ENCODE measurements around the gene COL13A1. TPM values are rescaled to one million over a fixed set of nuclear protein-coding genes. Genes with fewer than 3 reads are reported as not detected.

Gene COL13A1
- total RNA-seq, 1 experiment from 2014 or later, result 5.9 TPM

- no peaks in the 10 kb centered on the region for H3K9me3 ChIP-seq (ENCODE audit: control insufficient read depth in 1 of 2, insufficient read depth in 1 of 2, low read depth in 1 of 2, low read length in 2 of 2)
- no peaks in the 10 kb centered on the region for H3K79me2 ChIP-seq (ENCODE audit: insufficient read depth, low read length)
- peak overlapping the region; percentile 21; the same call in 1 of the 2 replicates for H3K27ac ChIP-seq (ENCODE audit: low read depth, low read length)
- ATAC-seq, result peak; percentile 8; the same call in 1 of the 2 replicates
- POLR2A ChIA-PET, result no interaction called here
- RAD21 ChIA-PET (ENCODE audit: low non-redundant PET in 1 of 2, low total read pairs in 2 of 2, uncharacterized antibody in 2 of 2, unreplicated experiment in 2 of 2), result no interaction called here
- no peaks in the 10 kb centered on the region for H3K36me3 ChIP-seq (ENCODE audit: control insufficient read depth in 1 of 2, insufficient read depth in 2 of 2, low read length in 2 of 2)
- no peaks in the 10 kb centered on the region for H3K9me2 ChIP-seq (ENCODE audit: insufficient read depth)
- peak overlapping the region; percentile 74 for H3K4me2 ChIP-seq (ENCODE audit: low read length)
- H3K9ac ChIP-seq (ENCODE audit: low read length), result peak overlapping the region; percentile 39
- H4K20me1 ChIP-seq (ENCODE audit: insufficient read depth), result no peaks in the 10 kb centered on the region
- peaks cover 11 to 57% of the 10 kb centered on the region in 2 experiments; a peak in 3 of 4 replicates for H3K4me1 ChIP-seq (ENCODE audit: control insufficient read depth in 1 of 2, insufficient read depth in 2 of 2, low read length in 2 of 2)
- no peak overlapping the region for H2AFZ ChIP-seq (ENCODE audit: low read depth, low read length, poor library complexity, severe bottlenecking)
- no peak for DNase-seq (ENCODE audit: low read depth, low spot score)
- intact Hi-C loops (cut with micrococcal nuclease), result no loop called here
- CTCF ChIA-PET, result interaction anchor here (1.9 to 2.8 kb wide), 2 partner anchors 14 to 68 kb away, joined by 10 to 11 read pairs; no protein-coding TSS in a partner anchor
- no TSS peak for BruUV-seq (replicated peaks)
- peak overlapping the region; percentile 34 to 46 for H3K4me3 ChIP-seq (replicated peaks in 1 of 2; ENCODE audit: low read depth in 1 of 2, low read length in 2 of 2)
- TF ChIP-seq JUND (IDR thresholded peaks at IDR 0.05) (no peak), RAD21 (IDR thresholded peaks at IDR 0.05; ENCODE audit: low read depth) (no peak), CBX3 (IDR thresholded peaks at IDR 0.05; ENCODE audit: low read depth) (no peak), FOSL1 (IDR thresholded peaks at IDR 0.05; ENCODE audit: low read depth) (no peak)
- H3K27me3 ChIP-seq (ENCODE audit: insufficient read depth, low read length), result no peaks in the 10 kb centered on the region
Observed at GRCh38 chr10:69868821-69869220, 67.1 kb downstream of the COL13A1 start.

GRCh38 chr10:69869291-69869961 is 67.7 kb downstream of the COL13A1 start:
- H3K9ac ChIP-seq (ENCODE audit: low read length), result peak overlapping the region; percentile 39
- no peaks in the 10 kb centered on the region for H3K9me3 ChIP-seq (ENCODE audit: control insufficient read depth in 1 of 2, insufficient read depth in 1 of 2, low read depth in 1 of 2, low read length in 2 of 2)
- H3K4me3 ChIP-seq (replicated peaks in 1 of 2; ENCODE audit: low read depth in 1 of 2, low read length in 2 of 2), result peak overlapping the region; percentile 34 to 46
- intact Hi-C loops (cut with micrococcal nuclease), result no loop called here
- no TSS peak for BruUV-seq (replicated peaks)
- peak overlapping the region; percentile 21 for H3K27ac ChIP-seq (ENCODE audit: low read depth, low read length)
- ChIA-PET RAD21 (ENCODE audit: low non-redundant PET in 1 of 2, low total read pairs in 2 of 2, uncharacterized antibody in 2 of 2, unreplicated experiment in 2 of 2) (no interaction called here), POLR2A (interaction anchor here (0.9 kb wide), 1 partner anchor 81 kb away, joined by 3 read pairs; no protein-coding TSS in a partner anchor), CTCF (interaction anchor here (1.0 to 2.8 kb wide), 3 partner anchors 14 to 80 kb away, joined by 3 to 11 read pairs (median 10); no protein-coding TSS in a partner anchor)
- ATAC-seq (peak; percentile 65), DNase-seq (ENCODE audit: low read depth, low spot score) (peak; percentile 56)
- peak overlapping the region; percentile 74 for H3K4me2 ChIP-seq (ENCODE audit: low read length)
- no peaks in the 10 kb centered on the region for H4K20me1 ChIP-seq (ENCODE audit: insufficient read depth)
- H3K9me2 ChIP-seq (ENCODE audit: insufficient read depth), result no peaks in the 10 kb centered on the region
- no peaks in the 10 kb centered on the region for H3K79me2 ChIP-seq (ENCODE audit: insufficient read depth, low read length)
- H3K36me3 ChIP-seq (ENCODE audit: control insufficient read depth in 1 of 2, insufficient read depth in 2 of 2, low read length in 2 of 2), result no peaks in the 10 kb centered on the region
- H3K4me1 ChIP-seq (ENCODE audit: control insufficient read depth in 1 of 2, insufficient read depth in 2 of 2, low read length in 2 of 2), result peaks cover 6 to 55% of the 10 kb centered on the region in 2 experiments; a peak in 2 of 4 replicates
- H2AFZ ChIP-seq (ENCODE audit: low read depth, low read length, poor library complexity, severe bottlenecking), result no peak overlapping the region
- TF ChIP-seq EZH2 (IDR thresholded peaks at IDR 0.05), result no peak
- no peak for TF ChIP-seq MAX (IDR thresholded peaks at IDR 0.05)
- no peak for TF ChIP-seq ZNF274 (IDR thresholded peaks at IDR 0.05; ENCODE audit: low read depth, low read length)
- TF ChIP-seq YY1 (IDR thresholded peaks at IDR 0.05; ENCODE audit: extremely low read depth, insufficient replicate concordance, low read depth, low read length), result peak; percentile 66
- peak; percentile 67; the same call in 1 of the 2 replicates for TF ChIP-seq CBX3 (IDR thresholded peaks at IDR 0.05; ENCODE audit: low read depth)
- no peak; the same call in 1 of the 2 replicates for TF ChIP-seq RAD21 (IDR thresholded peaks at IDR 0.05; ENCODE audit: low read depth)
- no peak for TF ChIP-seq POLR2A (IDR thresholded peaks at IDR 0.05; ENCODE audit: borderline replicate concordance, extremely low read depth, insufficient read depth, insufficient read length)
- peak; percentile 59 for TF ChIP-seq SP1 (IDR thresholded peaks at IDR 0.05; ENCODE audit: low read depth)
- TF ChIP-seq POLR2AphosphoS5 (IDR thresholded peaks at IDR 0.05; ENCODE audit: low read depth, low read length), result peak; percentile 51
- no peak for TF ChIP-seq ATF3 (IDR thresholded peaks at IDR 0.05)
- TF ChIP-seq SRF (IDR thresholded peaks at IDR 0.05; ENCODE audit: low read depth), result peak; percentile 89
- no peak for TF ChIP-seq EZH2phosphoT487 (IDR thresholded peaks at IDR 0.05; ENCODE audit: borderline replicate concordance)
- TF ChIP-seq CTCF (IDR thresholded peaks at IDR 0.05 in 2 of 3, conservative IDR thresholded peaks at IDR 0.05 in 1 of 3; ENCODE audit: borderline replicate concordance in 1 of 3, insufficient read depth in 1 of 3, low read depth in 2 of 3, low read length in 2 of 3), result no peak
- no peak; the same call in 1 of the 2 replicates for TF ChIP-seq FOSL1 (IDR thresholded peaks at IDR 0.05; ENCODE audit: low read depth)
- TF ChIP-seq ELF1 (IDR thresholded peaks at IDR 0.05; ENCODE audit: borderline replicate concordance, low read depth), result no peak
- H3K27me3 ChIP-seq (ENCODE audit: insufficient read depth, low read length), result no peaks in the 10 kb centered on the region
